HS-27A (cell line): ENCODE measurements around the gene C6orf62.
"Not testable (repeated sequence)": the region's sequence is repeated elsewhere in the genome, so short reads cannot be mapped to it uniquely, and the experiment has no call there.

ENCODE experiments used
- DNase-seq: peaks from one replicate; pipeline ENCODE4 v3.0.0-alpha.2; 2012; ENCODE audit warnings: low read depth, missing footprints

The C6orf62 gene

GRCh38 chr6:24743265-24743943, 24.4 kb upstream of the C6orf62 start:
- DNase-seq: peak; percentile 95

DNA sequence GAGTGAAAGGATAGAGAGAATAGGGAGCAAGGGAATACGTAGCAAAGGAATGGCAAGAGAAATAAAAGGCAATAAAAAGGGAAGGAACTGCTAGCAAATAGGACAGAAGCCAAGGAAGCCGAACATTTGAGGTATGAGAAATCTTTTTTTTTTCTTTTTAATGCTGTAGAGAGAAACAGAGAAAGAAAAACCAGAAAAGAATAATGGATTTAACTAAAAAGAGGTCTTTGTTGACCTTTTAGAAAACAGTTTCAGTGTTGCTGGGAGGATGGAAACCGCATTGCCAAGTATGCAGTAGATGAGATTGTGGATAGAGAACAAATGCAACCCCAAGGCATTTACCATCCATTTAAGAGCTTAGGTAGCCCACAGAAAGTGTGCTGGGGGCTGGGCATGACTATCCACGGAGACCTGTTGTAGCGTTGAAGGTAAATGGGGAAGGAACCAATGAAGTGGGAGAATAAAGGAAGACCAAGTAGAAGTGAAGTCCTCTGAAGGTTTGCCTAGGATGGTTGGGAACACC, 23.3 kb upstream of the C6orf62 start:
- no peak for DNase-seq

DNA sequence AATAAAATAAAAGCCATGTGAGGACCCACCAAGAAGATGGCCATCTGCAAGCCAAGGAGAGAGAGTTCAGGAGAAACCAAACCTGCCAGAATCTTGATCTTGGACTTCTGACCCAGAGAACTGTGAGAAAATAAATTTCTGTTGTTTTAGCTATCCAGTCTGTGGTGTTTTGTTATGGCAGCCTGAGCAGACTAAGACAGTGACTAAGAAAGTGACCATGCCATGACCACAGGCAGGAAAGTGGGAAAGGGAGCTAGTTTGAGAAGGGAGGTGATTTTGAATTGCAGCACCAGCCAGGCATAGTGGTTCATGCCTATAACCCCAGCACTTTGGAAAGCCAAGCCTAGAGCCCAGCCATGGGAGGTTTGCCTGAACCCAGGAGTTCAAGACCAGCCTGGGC, 21.9 kb upstream of the C6orf62 start:
- no peak for DNase-seq

DNA sequence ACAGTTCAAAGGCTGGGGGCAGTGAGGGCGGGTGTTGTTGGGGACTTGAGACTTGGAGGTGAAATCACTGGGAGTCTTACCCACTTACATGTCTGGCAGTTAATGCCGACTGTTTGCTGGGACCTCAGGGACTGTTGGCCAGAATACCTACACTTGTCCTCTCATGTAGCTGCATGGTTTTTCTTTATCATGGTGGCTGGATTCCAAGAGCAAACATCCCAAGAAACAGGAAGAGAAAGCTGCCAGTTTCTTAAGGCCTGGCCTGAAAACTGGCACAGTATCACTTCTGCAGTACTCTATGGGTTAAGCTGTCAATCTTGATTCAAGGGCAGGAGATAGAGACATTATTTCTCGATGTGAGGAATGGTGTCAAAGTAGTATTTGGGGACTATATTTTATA, 19.8 kb upstream of the C6orf62 start:
- DNase-seq: no peak

GRCh38 chr6:24734710-24735109, 15.8 kb upstream of the C6orf62 start:
- DNase-seq: not testable (repeated sequence)

- DNase-seq: no peak
Observed at GRCh38 chr6:24734166-24734565, 15.2 kb upstream of the C6orf62 start.

- not testable (repeated sequence) for DNase-seq
Observed at GRCh38 chr6:24731456-24732134, 12.6 kb upstream of the C6orf62 start.

DNA sequence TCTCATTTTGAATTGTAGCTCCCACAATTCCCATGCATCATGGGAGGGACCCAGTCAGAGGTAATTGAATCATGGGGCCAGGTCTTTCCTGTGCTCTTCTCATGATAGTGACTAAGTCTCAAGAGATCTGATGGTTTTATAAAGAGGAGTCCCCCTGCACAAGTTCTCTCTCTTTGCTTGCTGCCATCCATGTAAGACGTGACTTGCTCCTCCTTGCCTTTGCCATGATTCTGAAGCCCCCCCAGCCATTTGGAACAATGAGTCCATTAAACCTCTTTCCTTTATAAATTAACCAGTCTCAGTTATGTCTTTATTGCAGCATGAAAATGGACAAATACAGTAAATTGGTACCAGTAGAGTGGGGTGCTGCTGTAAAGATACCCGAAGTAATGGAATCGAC, 11.7 kb upstream of the C6orf62 start:
- DNase-seq: not testable (repeated sequence)

DNA sequence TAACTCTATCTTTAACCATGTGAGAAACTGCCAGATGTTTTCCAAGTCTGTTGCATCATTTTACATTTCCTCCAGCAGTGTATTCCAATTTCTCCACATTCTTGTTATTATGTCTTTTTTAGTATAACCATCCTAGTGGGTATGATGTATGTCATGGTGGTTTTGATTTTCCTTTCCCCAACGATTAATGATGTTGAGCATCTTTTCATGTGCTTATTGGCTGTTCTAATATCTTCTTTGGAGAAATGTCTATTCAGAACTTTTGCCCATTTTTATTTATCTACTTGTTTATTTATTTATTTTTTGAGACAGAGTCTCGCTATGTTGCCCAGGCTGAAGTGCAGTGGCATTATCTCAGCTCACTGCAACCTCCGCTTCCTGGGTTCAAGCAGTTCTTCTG, 4.3 kb upstream of the C6orf62 start:
- DNase-seq: no peak

DNA sequence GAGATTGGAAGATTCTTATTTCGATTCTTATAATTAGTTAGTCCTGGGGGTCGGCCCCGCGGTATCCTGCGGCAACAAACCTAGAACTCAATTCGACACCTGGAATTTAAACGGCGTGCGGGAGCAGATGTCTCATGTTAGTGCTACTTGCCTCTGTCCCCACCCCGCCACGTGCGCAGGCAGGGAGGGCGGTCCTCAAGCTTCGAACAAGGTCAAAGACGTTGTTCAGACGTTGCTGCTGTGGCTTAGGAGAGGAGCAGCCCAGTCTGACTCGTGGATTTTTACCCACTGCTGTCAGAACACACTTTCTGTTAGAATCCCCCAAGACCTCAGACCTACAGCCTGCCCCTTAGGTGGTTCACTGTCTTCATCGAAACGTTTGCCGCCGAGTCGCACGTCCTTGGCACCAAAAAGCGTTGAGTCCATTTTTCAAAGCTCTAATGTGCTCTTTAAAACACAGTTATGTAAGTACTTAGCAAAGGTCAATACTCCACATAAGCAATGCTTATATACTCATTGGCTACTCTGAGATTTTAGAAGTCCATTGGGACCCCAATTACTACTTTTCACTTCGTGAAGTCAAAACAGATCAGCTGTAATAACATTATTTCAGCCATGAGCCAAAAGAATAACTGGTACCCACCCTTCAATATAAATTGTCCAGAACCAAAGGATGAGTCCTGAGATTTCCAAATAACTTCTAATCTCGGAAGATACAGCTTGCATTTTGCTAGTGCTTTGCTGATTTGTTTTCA, 2.7 kb upstream of the C6orf62 start:
- DNase-seq: no peak

GRCh38 chr6:24720604-24721460, 1.9 kb upstream of the C6orf62 start:
- peak; percentile 100 for DNase-seq

GRCh38 chr6:24720131-24720603, 1.2 kb upstream of the C6orf62 start:
- no peak for DNase-seq

GRCh38 chr6:24718449-24719124, 367 bp downstream of the C6orf62 start:
- DNase-seq: no peak

DNA sequence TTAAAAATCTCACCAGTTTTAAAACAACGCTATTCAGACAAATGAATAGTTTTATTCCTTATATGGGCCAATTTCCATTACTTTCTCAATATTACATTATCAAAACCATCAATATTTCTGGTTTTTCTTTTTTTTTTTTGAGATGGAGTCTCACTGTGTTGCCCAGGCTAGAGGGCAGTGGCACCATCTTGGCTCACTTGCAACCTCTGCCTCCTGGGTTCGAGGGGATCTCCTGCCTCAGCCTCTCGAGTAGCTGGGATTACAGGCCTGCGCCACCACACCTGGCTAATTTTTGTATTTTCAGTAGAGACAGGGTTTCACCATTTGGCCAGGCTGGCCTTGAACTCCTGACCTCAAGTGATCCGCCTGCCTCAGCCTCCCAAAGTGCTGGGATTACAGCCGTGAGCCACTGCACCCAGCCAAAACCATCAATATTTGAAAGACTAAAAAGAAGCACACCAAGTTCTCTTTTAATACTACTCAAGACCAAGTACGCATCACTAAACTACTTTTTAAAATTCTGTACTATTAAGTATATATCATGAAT, 2.3 kb downstream of the C6orf62 start:
- DNase-seq: not testable (repeated sequence)

GRCh38 chr6:24710519-24711303, 8.2 kb downstream of the C6orf62 start:
- no peak for DNase-seq

- DNase-seq: no peak
Observed at GRCh38 chr6:24709014-24709711, 9.8 kb downstream of the C6orf62 start.

- DNase-seq: no peak
Observed at GRCh38 chr6:24708612-24709011, 10.3 kb downstream of the C6orf62 start.

- no peak for DNase-seq
Observed at GRCh38 chr6:24704468-24704867, 14.5 kb downstream of the C6orf62 start.

DNA sequence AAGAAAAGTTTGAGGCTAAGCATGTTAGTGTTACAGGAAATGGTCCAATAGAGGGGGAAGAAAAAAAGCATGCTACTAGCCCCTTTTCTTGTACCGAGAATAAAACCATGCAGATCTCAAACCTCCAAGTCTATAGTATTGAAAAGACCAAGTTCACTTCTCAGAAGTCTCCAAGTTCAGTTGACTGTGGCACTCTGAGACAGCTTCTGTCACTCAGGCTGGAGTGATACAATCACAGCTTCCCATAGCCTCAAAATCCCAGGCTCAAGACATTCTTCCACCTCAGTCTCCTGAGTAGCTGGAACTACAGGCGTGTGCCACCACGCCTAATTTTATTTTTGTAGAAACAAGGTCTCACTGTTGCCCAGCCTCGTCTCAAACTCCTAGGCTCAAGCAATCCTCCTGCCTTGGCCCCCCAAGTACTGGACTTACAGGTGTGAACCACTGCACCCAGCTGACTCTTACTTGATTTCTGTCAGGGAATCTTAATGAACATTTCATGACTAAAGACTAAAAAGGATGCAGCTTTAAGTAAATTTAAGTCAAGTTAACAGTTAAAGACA, 16.2 kb downstream of the C6orf62 start:
- DNase-seq: no peak
